Hepatocyte (in vitro differentiated cells): Measurements from ENCODE around the gene C2orf92.

ENCODE experiments used
- CTCF ChIP-seq: fragments of 200-600 bp; sonication (generic); IDR thresholded peaks from 2 replicates; pipeline ENCODE4 v1.5.1; 2016; ENCODE audit warnings: antibody characterized with exemption, mild to moderate bottlenecking; ENCODE audit not compliant: poor library complexity
- EZH2 ChIP-seq: fragments of 200-600 bp; sonication (generic); IDR thresholded peaks from 2 replicates; pipeline ENCODE4 v1.6.1; 2016; ENCODE audit warnings: antibody characterized with exemption, mild to moderate bottlenecking, borderline replicate concordance
- EZH2phosphoT487 ChIP-seq: fragments of 200-600 bp; sonication (generic); IDR thresholded peaks from one replicate; pipeline ENCODE4 v1.6.1; 2018; ENCODE audit warnings: antibody characterized with exemption, mild to moderate bottlenecking, low read depth, moderate library complexity; ENCODE audit not compliant: unreplicated experiment, severe bottlenecking

GRCh38 chr2:97702731-97703470, 33.4 kb downstream of the C2orf92 start:
- TF ChIP-seq CTCF: no peak
- no peak for TF ChIP-seq EZH2
- no peak for TF ChIP-seq EZH2phosphoT487
